HL-60 (cell line): Measurements from ENCODE around the gene PPP2R5E.

Experiments used
- DNase-seq, 2 experiments: peaks; one replicate each; pipeline ENCODE4 v3.0.0-alpha.2; 2010 to 2020; ENCODE audit warnings: low read depth in 1 of 2, low spot score in 1 of 2
- H3K27ac ChIP-seq: fragments of 250-450 bp; sonication (Bioruptor Pico); replicated peaks from 2 replicates; pipeline ENCODE4 v1.5.1; 2020; ENCODE audit warnings: mild to moderate bottlenecking, moderate library complexity
- H3K27me3 ChIP-seq: fragments of 250-450 bp; sonication (Bioruptor Pico); 2 replicates; pipeline ENCODE4 v1.5.1; 2021; ENCODE audit warnings: mild to moderate bottlenecking, moderate library complexity; ENCODE audit not compliant: insufficient read depth, poor library complexity, severe bottlenecking
- H3K4me3 ChIP-seq: replicated peaks from 2 replicates; pipeline ENCODE4 v1.5.1; 2011; ENCODE audit warnings: mild to moderate bottlenecking, control low read depth, low read length; ENCODE audit not compliant: insufficient read depth
- GABPA ChIP-seq: IDR thresholded peaks from 2 replicates; pipeline ENCODE4 v1.6.1; 2012; ENCODE audit warnings: low read depth
- POLR2AphosphoS5 ChIP-seq: IDR thresholded peaks from 2 replicates; pipeline ENCODE4 v1.6.1; 2012; ENCODE audit warnings: low read depth
- REST ChIP-seq: IDR thresholded peaks from 2 replicates; pipeline ENCODE4 v1.6.1; 2012; ENCODE audit warnings: low read depth; ENCODE audit not compliant: insufficient replicate concordance
- SPI1 ChIP-seq: IDR thresholded peaks from 2 replicates; pipeline ENCODE4 v1.6.1; 2012; ENCODE audit warnings: low read depth, mild to moderate bottlenecking, borderline replicate concordance
- TF ChIP-seq, protein P1 (sequence below): IDR thresholded peaks from one replicate; pipeline ENCODE4 v1.5.1; 2011; ENCODE audit warnings: low read length, control low read depth, inconsistent platforms; ENCODE audit not compliant: insufficient read depth

The PPP2R5E gene

GRCh38 chr14:63388766-63389431, 154.3 kb downstream of the PPP2R5E start:
- TF ChIP-seq, protein P1, sequence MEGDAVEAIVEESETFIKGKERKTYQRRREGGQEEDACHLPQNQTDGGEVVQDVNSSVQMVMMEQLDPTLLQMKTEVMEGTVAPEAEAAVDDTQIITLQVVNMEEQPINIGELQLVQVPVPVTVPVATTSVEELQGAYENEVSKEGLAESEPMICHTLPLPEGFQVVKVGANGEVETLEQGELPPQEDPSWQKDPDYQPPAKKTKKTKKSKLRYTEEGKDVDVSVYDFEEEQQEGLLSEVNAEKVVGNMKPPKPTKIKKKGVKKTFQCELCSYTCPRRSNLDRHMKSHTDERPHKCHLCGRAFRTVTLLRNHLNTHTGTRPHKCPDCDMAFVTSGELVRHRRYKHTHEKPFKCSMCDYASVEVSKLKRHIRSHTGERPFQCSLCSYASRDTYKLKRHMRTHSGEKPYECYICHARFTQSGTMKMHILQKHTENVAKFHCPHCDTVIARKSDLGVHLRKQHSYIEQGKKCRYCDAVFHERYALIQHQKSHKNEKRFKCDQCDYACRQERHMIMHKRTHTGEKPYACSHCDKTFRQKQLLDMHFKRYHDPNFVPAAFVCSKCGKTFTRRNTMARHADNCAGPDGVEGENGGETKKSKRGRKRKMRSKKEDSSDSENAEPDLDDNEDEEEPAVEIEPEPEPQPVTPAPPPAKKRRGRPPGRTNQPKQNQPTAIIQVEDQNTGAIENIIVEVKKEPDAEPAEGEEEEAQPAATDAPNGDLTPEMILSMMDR: peak; percentile 77
- TF ChIP-seq REST (no peak), GABPA (no peak)
- DNase-seq: peak; percentile 14 to 56

DNA sequence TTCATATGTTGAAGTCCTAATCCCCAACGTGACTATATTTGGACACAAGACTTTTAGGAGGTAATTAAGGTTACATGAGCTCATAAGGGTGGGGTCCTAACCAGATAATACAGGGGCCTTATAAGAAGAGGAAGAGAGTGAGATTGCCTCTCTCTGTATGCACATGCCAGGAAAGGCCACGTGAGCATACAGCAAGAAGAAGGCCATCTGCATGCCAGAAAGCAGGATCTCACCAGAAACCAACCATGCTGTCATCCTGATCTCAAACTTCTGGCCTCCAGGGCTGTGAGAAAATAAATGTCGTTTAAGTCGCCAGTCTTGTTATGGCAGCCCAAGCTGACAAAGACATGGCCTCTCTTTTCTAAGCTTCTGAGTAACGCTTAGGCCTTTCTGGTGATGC, 155.5 kb downstream of the PPP2R5E start:
- Histone ChIP-seq H3K4me3 (no peak overlapping the region), H3K27me3 (no peaks in the 10 kb centered on the region), H3K27ac (no peak overlapping the region; the same call in 1 of the 2 replicates)
- DNase-seq: no peak
- TF ChIP-seq, protein P1: no peak
- TF ChIP-seq POLR2AphosphoS5 (no peak), GABPA (no peak), REST (no peak), SPI1 (no peak)

More at GRCh38 chr14:63388766-63389431, 154.3 kb downstream of the PPP2R5E start:
- no peak overlapping the region for H3K27ac ChIP-seq
- H3K4me3 ChIP-seq: no peak overlapping the region
- no peaks in the 10 kb centered on the region for H3K27me3 ChIP-seq

- peak; percentile 16 to 55 for DNase-seq
- Histone ChIP-seq H3K4me3 (no peak overlapping the region), H3K27me3 (no peaks in the 10 kb centered on the region), H3K27ac (no peak overlapping the region)
- TF ChIP-seq POLR2AphosphoS5: no peak
- no peak for TF ChIP-seq GABPA
- TF ChIP-seq SPI1: peak; percentile 81
- TF ChIP-seq REST: no peak
- TF ChIP-seq, protein P1: no peak
These were observed 159.3 kb downstream of the PPP2R5E start for GRCh38 chr14:63383776-63384367.
